Measurements from ENCODE around the gene EEF2.

The EEF2 gene

GRCh38 chr19:3984908-3985642, at the start of gene EEF2:
Gene EEF2, minus strand, starts transcription at chr19:3985463. Its CDS starts 83 bp downstream, at chr19:3985380.
- Histone ChIP-seq H3K79me2 (peaks cover 41% of the 10 kb centered on the region), H3K9ac (peak within 1 kb of the TSS; percentile 93), H3K9me3 (ENCODE audit: control insufficient read depth, low read length) (no peaks in the 10 kb centered on the region), H3K27me3 (ENCODE audit: control insufficient read depth, insufficient read depth, low read length) (no peaks in the 10 kb centered on the region), H3K27ac (peak within 1 kb of the TSS; percentile 100), H3K4me2 (ENCODE audit: low read length) (peak within 1 kb of the TSS; percentile 82), H2AFZ (peak within 1 kb of the TSS; percentile 98), H3K36me3 (ENCODE audit: control insufficient read depth, insufficient read depth, low read length) (no peaks in the 10 kb centered on the region), H3K4me1 (peaks cover 18% of the 10 kb centered on the region), H3K4me3 (ENCODE audit: low read depth, low read length) (peak within 1 kb of the TSS; percentile 99)
- peak; percentile 34 for TF ChIP-seq CTCF (IDR thresholded peaks at IDR 0.05)

GRCh38 chr19:4034048-4035017, 49.1 kb upstream of the EEF2 start:
- Histone ChIP-seq H2AFZ (no peak overlapping the region), H3K9ac (no peak overlapping the region), H3K4me1 (no peaks in the 10 kb centered on the region), H3K79me2 (peaks cover 6% of the 10 kb centered on the region), H3K4me3 (ENCODE audit: low read depth, low read length) (no peak overlapping the region), H3K27ac (no peak overlapping the region), H3K36me3 (ENCODE audit: control insufficient read depth, insufficient read depth, low read length) (no peaks in the 10 kb centered on the region), H3K4me2 (ENCODE audit: low read length) (no peak overlapping the region), H3K9me3 (ENCODE audit: control insufficient read depth, low read length) (no peaks in the 10 kb centered on the region), H3K27me3 (ENCODE audit: control insufficient read depth, insufficient read depth, low read length) (no peaks in the 10 kb centered on the region)
- TF ChIP-seq CTCF (IDR thresholded peaks at IDR 0.05) = no peak

- Histone ChIP-seq H3K79me2 (peaks cover 6% of the 10 kb centered on the region), H3K36me3 (ENCODE audit: control insufficient read depth, insufficient read depth, low read length) (no peaks in the 10 kb centered on the region), H3K9ac (no peak overlapping the region), H3K4me1 (no peaks in the 10 kb centered on the region), H3K27ac (no peak overlapping the region), H3K27me3 (ENCODE audit: control insufficient read depth, insufficient read depth, low read length) (no peaks in the 10 kb centered on the region), H3K4me3 (ENCODE audit: low read depth, low read length) (no peak overlapping the region), H3K4me2 (ENCODE audit: low read length) (no peak overlapping the region), H3K9me3 (ENCODE audit: control insufficient read depth, low read length) (no peaks in the 10 kb centered on the region), H2AFZ (no peak overlapping the region)
- no peak for TF ChIP-seq CTCF (IDR thresholded peaks at IDR 0.05)
Measured at GRCh38 chr19:4033028-4033956, 48.0 kb upstream of the EEF2 start.

GRCh38 chr19:4032436-4032835, 47.2 kb upstream of the EEF2 start:
- Histone ChIP-seq H3K4me2 (ENCODE audit: low read length) (no peak overlapping the region), H3K27ac (no peak overlapping the region), H2AFZ (no peak overlapping the region), H3K9me3 (ENCODE audit: control insufficient read depth, low read length) (no peaks in the 10 kb centered on the region), H3K4me3 (ENCODE audit: low read depth, low read length) (no peak overlapping the region), H3K79me2 (peaks cover 6% of the 10 kb centered on the region), H3K9ac (no peak overlapping the region), H3K36me3 (ENCODE audit: control insufficient read depth, insufficient read depth, low read length) (no peaks in the 10 kb centered on the region), H3K27me3 (ENCODE audit: control insufficient read depth, insufficient read depth, low read length) (no peaks in the 10 kb centered on the region), H3K4me1 (no peaks in the 10 kb centered on the region)
- no peak for TF ChIP-seq CTCF (IDR thresholded peaks at IDR 0.05)
